ENCODE measurements around the gene AMH.

DNA sequence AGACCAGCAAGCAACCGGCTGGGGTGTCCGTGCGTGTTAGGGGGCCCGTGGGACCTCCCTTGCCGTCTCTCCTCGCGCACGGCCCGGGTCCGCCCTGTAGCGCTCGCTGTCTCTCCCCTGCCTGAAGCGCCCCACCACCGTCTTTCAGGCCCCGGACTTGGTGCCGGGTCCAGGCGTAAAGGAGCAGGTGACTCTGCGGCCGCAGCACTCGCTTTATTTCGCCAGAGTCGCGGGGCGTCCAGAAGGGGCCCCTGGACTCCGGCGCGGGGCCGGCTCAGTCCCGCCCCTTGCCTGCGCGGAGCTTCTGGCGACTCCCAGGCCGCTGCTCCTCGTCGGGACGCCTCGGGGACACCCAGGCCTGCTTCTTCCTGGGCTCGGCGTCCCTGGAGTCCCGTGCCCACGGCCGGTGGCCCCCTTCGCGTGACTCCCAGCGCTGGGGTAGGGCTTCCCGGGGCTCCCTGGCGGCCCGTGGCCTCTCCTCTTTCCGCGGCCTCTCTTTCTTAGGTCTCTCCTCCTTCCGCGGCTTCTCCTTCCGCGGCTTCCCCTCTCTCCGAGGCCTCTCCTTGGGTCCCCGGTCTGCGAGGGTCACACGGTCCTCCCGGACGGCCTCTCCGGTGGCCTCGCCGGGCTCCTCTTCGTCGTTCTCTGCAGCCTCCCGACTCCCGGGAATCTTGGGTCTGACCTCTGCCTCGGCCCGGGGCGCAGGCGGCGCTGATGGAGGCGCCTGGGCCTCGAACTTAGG is 3.1 kb downstream of the AMH start:
- TF ChIP-seq, protein P1, sequence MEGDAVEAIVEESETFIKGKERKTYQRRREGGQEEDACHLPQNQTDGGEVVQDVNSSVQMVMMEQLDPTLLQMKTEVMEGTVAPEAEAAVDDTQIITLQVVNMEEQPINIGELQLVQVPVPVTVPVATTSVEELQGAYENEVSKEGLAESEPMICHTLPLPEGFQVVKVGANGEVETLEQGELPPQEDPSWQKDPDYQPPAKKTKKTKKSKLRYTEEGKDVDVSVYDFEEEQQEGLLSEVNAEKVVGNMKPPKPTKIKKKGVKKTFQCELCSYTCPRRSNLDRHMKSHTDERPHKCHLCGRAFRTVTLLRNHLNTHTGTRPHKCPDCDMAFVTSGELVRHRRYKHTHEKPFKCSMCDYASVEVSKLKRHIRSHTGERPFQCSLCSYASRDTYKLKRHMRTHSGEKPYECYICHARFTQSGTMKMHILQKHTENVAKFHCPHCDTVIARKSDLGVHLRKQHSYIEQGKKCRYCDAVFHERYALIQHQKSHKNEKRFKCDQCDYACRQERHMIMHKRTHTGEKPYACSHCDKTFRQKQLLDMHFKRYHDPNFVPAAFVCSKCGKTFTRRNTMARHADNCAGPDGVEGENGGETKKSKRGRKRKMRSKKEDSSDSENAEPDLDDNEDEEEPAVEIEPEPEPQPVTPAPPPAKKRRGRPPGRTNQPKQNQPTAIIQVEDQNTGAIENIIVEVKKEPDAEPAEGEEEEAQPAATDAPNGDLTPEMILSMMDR (IDR thresholded peaks at IDR 0.05) = no peak
- TF ChIP-seq, protein P2, sequence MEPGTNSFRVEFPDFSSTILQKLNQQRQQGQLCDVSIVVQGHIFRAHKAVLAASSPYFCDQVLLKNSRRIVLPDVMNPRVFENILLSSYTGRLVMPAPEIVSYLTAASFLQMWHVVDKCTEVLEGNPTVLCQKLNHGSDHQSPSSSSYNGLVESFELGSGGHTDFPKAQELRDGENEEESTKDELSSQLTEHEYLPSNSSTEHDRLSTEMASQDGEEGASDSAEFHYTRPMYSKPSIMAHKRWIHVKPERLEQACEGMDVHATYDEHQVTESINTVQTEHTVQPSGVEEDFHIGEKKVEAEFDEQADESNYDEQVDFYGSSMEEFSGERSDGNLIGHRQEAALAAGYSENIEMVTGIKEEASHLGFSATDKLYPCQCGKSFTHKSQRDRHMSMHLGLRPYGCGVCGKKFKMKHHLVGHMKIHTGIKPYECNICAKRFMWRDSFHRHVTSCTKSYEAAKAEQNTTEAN (CRISPR knock-in tag; IDR thresholded peaks at IDR 0.05) = no peak

Data from WTC11 (cell line).